ENCODE results near the gene CHST4. TPM values are rescaled to one million over a fixed set of nuclear protein-coding genes. Genes with fewer than 3 reads are reported as not detected.

The CHST4 gene
- total RNA-seq, 2 experiments from 2014 or later = not detected

- ChIA-PET CTCF (interaction anchor here (1.0 kb wide), 1 partner anchor 142 kb away, joined by 3 read pairs; no protein-coding TSS in a partner anchor), POLR2A (interaction anchor here (1.7 kb wide), 1 partner anchor 10 kb away, joined by 9 read pairs; no protein-coding TSS in a partner anchor)
- no peaks in the 10 kb centered on the region for H3K9me3 Mint-ChIP-seq
- H3K27ac ChIP-seq (ENCODE audit: low read depth in 1 of 2, low read length in 2 of 2) = no peak overlapping the region
- no peaks in the 10 kb centered on the region for H3K36me3 ChIP-seq (ENCODE audit: insufficient read depth, low read length)
- H3K27ac Mint-ChIP-seq = no peak overlapping the region
- H3K4me3 Mint-ChIP-seq = no peak overlapping the region
- H3K4me1 Mint-ChIP-seq (ENCODE audit: low read depth) = no peaks in the 10 kb centered on the region
- no peaks in the 10 kb centered on the region for H3K9me3 ChIP-seq (ENCODE audit: control insufficient read depth in 1 of 2, insufficient read depth in 1 of 2, low read length in 2 of 2)
- intact Hi-C loops (cut with DNase I, micrococcal nuclease) = no loop called here
- no peaks in the 10 kb centered on the region for H3K4me1 ChIP-seq (ENCODE audit: insufficient read depth, low read length)
- ATAC-seq (ENCODE audit: poor library complexity) (no peak), DNase-seq (no peak)
- TF ChIP-seq CTCF (IDR thresholded peaks at IDR 0.05) = no peak
- no peaks in the 10 kb centered on the region for H3K36me3 Mint-ChIP-seq (ENCODE audit: low read depth)
- H3K27me3 Mint-ChIP-seq = no peaks in the 10 kb centered on the region
- no peaks in the 10 kb centered on the region for H3K27me3 ChIP-seq (ENCODE audit: control insufficient read depth in 1 of 2, insufficient read depth in 2 of 2, low read length in 2 of 2)
- H3K4me3 ChIP-seq (ENCODE audit: low read length) = no peak overlapping the region
Measured at GRCh38 chr16:71555230-71555891, 29.1 kb downstream of the CHST4 start.

GRCh38 chr16:71557299-71557698 lies 31.1 kb downstream of the CHST4 start:
- H3K4me1 Mint-ChIP-seq (ENCODE audit: low read depth) = no peaks in the 10 kb centered on the region
- POLR2A ChIA-PET = no interaction called here

GRCh38 chr16:71557954-71558582 lies 31.8 kb downstream of the CHST4 start:
- H3K36me3 ChIP-seq (ENCODE audit: insufficient read depth, low read length) = no peaks in the 10 kb centered on the region
- H3K27me3 ChIP-seq (ENCODE audit: control insufficient read depth in 1 of 2, insufficient read depth in 2 of 2, low read length in 2 of 2) = no peaks in the 10 kb centered on the region
- intact Hi-C loops (cut with DNase I, micrococcal nuclease) = no loop called here
- H3K4me3 ChIP-seq (ENCODE audit: low read length) = no peak overlapping the region
- H3K27ac Mint-ChIP-seq = no peak overlapping the region
- no peak overlapping the region for H3K4me3 Mint-ChIP-seq
- no peak for DNase-seq
- H3K27me3 Mint-ChIP-seq = no peaks in the 10 kb centered on the region
- H3K9me3 Mint-ChIP-seq = no peaks in the 10 kb centered on the region
- no peak for TF ChIP-seq CTCF (IDR thresholded peaks at IDR 0.05)
- no peaks in the 10 kb centered on the region for H3K36me3 Mint-ChIP-seq (ENCODE audit: low read depth)
- POLR2A ChIA-PET = no interaction called here
- no peak for ATAC-seq (ENCODE audit: poor library complexity)
- H3K9me3 ChIP-seq (ENCODE audit: control insufficient read depth in 1 of 2, insufficient read depth in 1 of 2, low read length in 2 of 2) = peaks cover 4% of the 10 kb centered on the region in 2 experiments
- H3K27ac ChIP-seq (ENCODE audit: low read depth in 1 of 2, low read length in 2 of 2) = no peak overlapping the region
- no peaks in the 10 kb centered on the region for H3K4me1 ChIP-seq (ENCODE audit: insufficient read depth, low read length)
- H3K4me1 Mint-ChIP-seq (ENCODE audit: low read depth) = no peaks in the 10 kb centered on the region
- CTCF ChIA-PET = no interaction called here

More at GRCh38 chr16:71557299-71557698, 31.1 kb downstream of the CHST4 start:
- no peak for TF ChIP-seq CTCF (IDR thresholded peaks at IDR 0.05)
- intact Hi-C loops (cut with DNase I, micrococcal nuclease) = no loop called here
- no peaks in the 10 kb centered on the region for H3K9me3 ChIP-seq (ENCODE audit: control insufficient read depth in 1 of 2, insufficient read depth in 1 of 2, low read length in 2 of 2)
- no peak overlapping the region for H3K4me3 Mint-ChIP-seq
- no peaks in the 10 kb centered on the region for H3K4me1 ChIP-seq (ENCODE audit: insufficient read depth, low read length)
- no peaks in the 10 kb centered on the region for H3K27me3 Mint-ChIP-seq
- ATAC-seq (ENCODE audit: poor library complexity) = no peak
- CTCF ChIA-PET = no interaction called here
- H3K9me3 Mint-ChIP-seq = no peaks in the 10 kb centered on the region
- no peak for DNase-seq
- H3K27me3 ChIP-seq (ENCODE audit: control insufficient read depth in 1 of 2, insufficient read depth in 2 of 2, low read length in 2 of 2) = no peaks in the 10 kb centered on the region
- H3K36me3 Mint-ChIP-seq (ENCODE audit: low read depth) = no peaks in the 10 kb centered on the region
- no peaks in the 10 kb centered on the region for H3K36me3 ChIP-seq (ENCODE audit: insufficient read depth, low read length)
- no peak overlapping the region for H3K27ac ChIP-seq (ENCODE audit: low read depth in 1 of 2, low read length in 2 of 2)
- no peak overlapping the region for H3K4me3 ChIP-seq (ENCODE audit: low read length)
- H3K27ac Mint-ChIP-seq = no peak overlapping the region

All from CD4-positive, alpha-beta T cell (primary cell).